ENCODE measurements around the gene FBXL7.

DNA sequence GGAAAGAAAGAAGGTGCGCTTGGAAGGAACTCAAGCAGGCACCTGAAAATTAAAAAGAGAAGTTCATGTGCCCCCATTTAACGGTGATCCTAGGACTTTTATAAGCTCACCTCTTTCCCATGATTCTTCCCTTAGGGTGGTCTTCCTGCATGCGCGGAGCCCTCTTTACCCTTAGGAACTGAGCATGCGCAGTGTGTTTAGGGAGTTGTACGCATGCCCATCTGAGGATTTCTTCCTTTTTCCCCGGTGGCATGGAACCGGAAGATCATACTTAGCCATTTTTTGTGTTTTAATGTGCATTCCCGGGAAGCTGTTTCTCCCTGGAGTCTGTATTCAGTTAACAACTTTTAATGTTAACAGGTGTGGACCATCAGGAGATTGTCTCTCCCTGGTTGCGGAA, 119.0 kb downstream of the FBXL7 start:
- TF ChIP-seq CTCF (conservative IDR thresholded peaks at IDR 0.05) (no peak), EZH2 (IDR thresholded peaks at IDR 0.05; ENCODE audit: low read depth) (no peak)
